K562 (cell line): ENCODE measurements around the gene SERPING1. TPM values are rescaled to one million over a fixed set of nuclear protein-coding genes. Genes with fewer than 3 reads are reported as not detected.

Source experiments
- CBX2 ChIP-seq: fragments of 200-600 bp; sonication (generic); IDR thresholded peaks from one replicate; pipeline ENCODE4 v1.6.1; 2012; ENCODE audit warnings: mild to moderate bottlenecking, low read length, inconsistent platforms; ENCODE audit not compliant: insufficient read depth, poor library complexity, severe bottlenecking
- E4F1 ChIP-seq: fragments of 250-450 bp; sonication (Bioruptor Pico); IDR thresholded peaks from 2 replicates; pipeline ENCODE4 v1.5.0; 2021; ENCODE audit warnings: mild to moderate bottlenecking, borderline replicate concordance
- FOXM1 ChIP-seq, 2 experiments: fragments of 450-650 bp in 1 of 2; sonication (generic) in 1 of 2; formaldehyde crosslinking in 1 of 2; IDR thresholded peaks; 2 replicates each; pipeline versions ENCODE4 v1.6.1 to v1.9.0; 2017 to 2022; ENCODE audit warnings: low read depth in 2 of 2, mild to moderate bottlenecking in 2 of 2, missing genetic modification reagents in 1 of 2, moderate library complexity in 1 of 2
- ILF3 ChIP-seq: fragments of 450-650 bp; IDR thresholded peaks from 2 replicates; pipeline ENCODE4 v1.6.1; 2018; ENCODE audit warnings: antibody characterized with exemption, mild to moderate bottlenecking, moderate library complexity, borderline replicate concordance
- KLF16 ChIP-seq: IDR thresholded peaks from 2 replicates; pipeline ENCODE4 v1.6.1; 2016; ENCODE audit warnings: antibody characterized with exemption
- MAX ChIP-seq: sonication (generic); formaldehyde crosslinking; IDR thresholded peaks from 2 replicates; pipeline ENCODE4 v1.9.0; 2022; ENCODE audit warnings: mild to moderate bottlenecking, missing genetic modification reagents
- MXD1 ChIP-seq: fragments of 250-450 bp; sonication (Bioruptor Pico); IDR thresholded peaks from 2 replicates; pipeline ENCODE4 v1.8.0; 2021; ENCODE audit warnings: borderline replicate concordance, mild to moderate bottlenecking, moderate library complexity; ENCODE audit not compliant: poor library complexity, severe bottlenecking
- PYGO2 ChIP-seq: fragments of 450-650 bp; IDR thresholded peaks from 2 replicates; pipeline ENCODE4 v1.6.1; 2016; ENCODE audit warnings: mild to moderate bottlenecking, missing genetic modification characterization, moderate library complexity, missing compliant biosample characterization
- TCFL5 ChIP-seq: fragments of 250-450 bp; sonication (Bioruptor Pico); conservative IDR thresholded peaks from 2 replicates; pipeline ENCODE4 v1.6.1; 2021; ENCODE audit warnings: mild to moderate bottlenecking, moderate library complexity, matching md5 sums
- ZNF384 ChIP-seq: IDR thresholded peaks from 2 replicates; pipeline ENCODE4 v1.6.1; 2012; ENCODE audit warnings: low read depth, low read length, improper control_type of control experiment
- ZNF407 ChIP-seq: fragments of 450-650 bp; IDR thresholded peaks from 2 replicates; pipeline ENCODE4 v1.6.1; 2016; ENCODE audit warnings: low read depth
- ZSCAN32 ChIP-seq: fragments of 450-650 bp; formaldehyde crosslinking; IDR thresholded peaks from 2 replicates; pipeline ENCODE4 v1.4.0; 2020; ENCODE audit warnings: mild to moderate bottlenecking, moderate library complexity
- polyA plus RNA-seq, 8 experiments: library from polyadenylated mRNA; depleted of rRNA in 4 of 8; stranded (reverse) in 5 of 8; unstranded in 3 of 8; fragments of >200 nt; fragmentation: Nextera tagmentation in 2 of 8; fragmentation: Illumina TruSeq in 1 of 8; extraction: Ambion mirVana in 2 of 8; extraction: Trizol in 1 of 8; gene quantifications; 2 replicates each; pipeline versions ENCODE4 v1.2.1 to v1.2.3, GENCODE V29; 2011 to 2014; ENCODE audit warnings: inconsistent platforms in 1 of 8, missing spikeins in 1 of 8
- total RNA-seq, 7 experiments: library from RNA; depleted of rRNA in 6 of 7; stranded (reverse); fragments of >200 nt in 6 of 7; fragmentation: Illumina TruSeq in 2 of 7; extraction: Trizol in 2 of 7; gene quantifications; 2 replicates each; pipeline versions ENCODE4 v1.2.1 to v1.2.3, GENCODE V29; 2011 to 2021; ENCODE audit warnings: low replicate concordance in 1 of 7

SERPING1 gene
- total and polyA plus RNA-seq, 9 of the 15 experiments (the other 6 are each of a cell fraction or from before 2014, with no cell fraction given), result 0.10 to 1.00 (median 0.21) TPM; not detected in 2

GRCh38 chr11:57567515-57568329 lies 29.8 kb upstream of the SERPING1 start, which contains the start of gene UBE2L6 (continued):
- no peak for TF ChIP-seq ZNF384
- TF ChIP-seq MXD1 (CRISPR knock-in tag), result no peak
- no peak for TF ChIP-seq CBX2
- TF ChIP-seq KLF16, result no peak
- no peak for TF ChIP-seq ZSCAN32 (CRISPR knock-in tag)
- TF ChIP-seq PYGO2 (tag), result no peak
- no peak for TF ChIP-seq FOXM1 (IDR thresholded peaks at IDR 0.05; ENCODE audit: low read depth)
- 0 out of 2 replicates have a peak, but pooled peaks have one; percentile 56 for TF ChIP-seq FOXM1 (CRISPR knock-in tag; IDR thresholded peaks at IDR 0.05; ENCODE audit: low read depth)
- peak; percentile 49; the same call in 1 of the 2 replicates for TF ChIP-seq MAX (CRISPR knock-in tag)
- TF ChIP-seq ZNF407, result no peak
- TF ChIP-seq TCFL5 (CRISPR knock-in tag), result no peak
- no peak for TF ChIP-seq E4F1 (CRISPR knock-in tag)
- TF ChIP-seq ILF3, result no peak
